Fibroblast of lung (primary cell): ENCODE measurements around the gene ARSG.

ENCODE experiments used
- EZH2 ChIP-seq: IDR thresholded peaks from 2 replicates; pipeline ENCODE4 v1.5.1; 2012; ENCODE audit warnings: low read length, control low read depth, mild to moderate bottlenecking; ENCODE audit errors: missing control alignments
- TF ChIP-seq, protein P1 (sequence below), 2 donors: IDR thresholded peaks in 1 of 2; conservative IDR thresholded peaks in 1 of 2; 1 replicate in 1 of 2; 2 replicates in 1 of 2; pipeline ENCODE4 v1.5.1; 2011 to 2012; ENCODE audit warnings: low read length in 2 of 2, control low read depth in 1 of 2, inconsistent platforms in 1 of 2, low read depth in 1 of 2, mild to moderate bottlenecking in 1 of 2

DNA sequence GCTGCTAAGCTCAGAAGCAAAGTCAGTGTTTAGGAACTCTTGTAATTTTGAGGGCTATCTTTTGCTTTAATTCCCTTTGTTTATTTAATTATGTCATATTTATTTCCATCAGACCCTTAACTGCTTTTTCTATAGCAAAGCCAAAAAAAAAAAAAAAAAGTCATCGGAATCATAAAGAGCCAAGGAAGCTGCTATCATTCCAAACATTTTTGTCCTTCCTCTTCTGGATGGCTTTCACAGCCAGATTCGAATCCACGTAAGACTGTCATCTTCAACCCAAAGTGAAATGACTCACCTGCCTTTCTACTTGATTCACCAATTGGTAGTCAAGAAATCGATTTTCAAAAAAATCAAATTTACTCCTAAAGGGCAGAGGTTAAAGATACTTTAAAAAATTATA, 127.6 kb downstream of the ARSG start:
- TF ChIP-seq, protein P1, sequence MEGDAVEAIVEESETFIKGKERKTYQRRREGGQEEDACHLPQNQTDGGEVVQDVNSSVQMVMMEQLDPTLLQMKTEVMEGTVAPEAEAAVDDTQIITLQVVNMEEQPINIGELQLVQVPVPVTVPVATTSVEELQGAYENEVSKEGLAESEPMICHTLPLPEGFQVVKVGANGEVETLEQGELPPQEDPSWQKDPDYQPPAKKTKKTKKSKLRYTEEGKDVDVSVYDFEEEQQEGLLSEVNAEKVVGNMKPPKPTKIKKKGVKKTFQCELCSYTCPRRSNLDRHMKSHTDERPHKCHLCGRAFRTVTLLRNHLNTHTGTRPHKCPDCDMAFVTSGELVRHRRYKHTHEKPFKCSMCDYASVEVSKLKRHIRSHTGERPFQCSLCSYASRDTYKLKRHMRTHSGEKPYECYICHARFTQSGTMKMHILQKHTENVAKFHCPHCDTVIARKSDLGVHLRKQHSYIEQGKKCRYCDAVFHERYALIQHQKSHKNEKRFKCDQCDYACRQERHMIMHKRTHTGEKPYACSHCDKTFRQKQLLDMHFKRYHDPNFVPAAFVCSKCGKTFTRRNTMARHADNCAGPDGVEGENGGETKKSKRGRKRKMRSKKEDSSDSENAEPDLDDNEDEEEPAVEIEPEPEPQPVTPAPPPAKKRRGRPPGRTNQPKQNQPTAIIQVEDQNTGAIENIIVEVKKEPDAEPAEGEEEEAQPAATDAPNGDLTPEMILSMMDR (conservative IDR thresholded peaks at IDR 0.05 in 1 of 2, IDR thresholded peaks at IDR 0.05 in 1 of 2; ENCODE audit: low read depth in 1 of 2, low read length in 2 of 2) = no peak
- no peak for TF ChIP-seq EZH2
